ENCODE data around the gene CBLN3.

GRCh38 chr14:24407608-24408325 is 21.7 kb downstream of the CBLN3 start:
- TF ChIP-seq POLR2AphosphoS5 (IDR thresholded peaks at IDR 0.05) (no peak), CTCF (IDR thresholded peaks at IDR 0.05) (no peak)
